ENCODE data around the gene SPCS3. TPM values are rescaled to one million over a fixed set of nuclear protein-coding genes. Genes with fewer than 3 reads are reported as not detected.
A peak's percentile ranks its signal among the peaks of the same experiment; 100 is the strongest.

SPCS3 gene
- total RNA-seq, 1 donor from 2014 or later = 60.2 TPM

- Histone ChIP-seq H3K36me3 (no peaks in the 10 kb centered on the region), H3K9me3 (no peaks in the 10 kb centered on the region), H3K27ac (no peak overlapping the region), H3K4me3 (no peak overlapping the region), H3K4me1 (no peaks in the 10 kb centered on the region), H3K27me3 (no peaks in the 10 kb centered on the region)
- intact Hi-C loops (cut with DNase I) = no loop called here
- DNase-seq (ENCODE audit: extremely low spot score in 2 of 2) = no peak
- TF ChIP-seq CTCF (IDR thresholded peaks at IDR 0.05) (no peak), POLR2AphosphoS5 (IDR thresholded peaks at IDR 0.05; ENCODE audit: insufficient read depth in 1 of 2, low read depth in 1 of 2) (no peak), POLR2A (IDR thresholded peaks at IDR 0.05) (no peak)
These were observed 35.1 kb downstream of the SPCS3 start for GRCh38 chr4:176354884-176355283.

GRCh38 chr4:176357359-176358082 lies 37.8 kb downstream of the SPCS3 start:
- intact Hi-C loops (cut with DNase I) = no loop called here
- no peak for TF ChIP-seq POLR2A (IDR thresholded peaks at IDR 0.05)
- no peak for TF ChIP-seq POLR2AphosphoS5 (IDR thresholded peaks at IDR 0.05; ENCODE audit: insufficient read depth in 1 of 2, low read depth in 1 of 2)
- no peak for TF ChIP-seq CTCF (IDR thresholded peaks at IDR 0.05)

GRCh38 chr4:176358083-176358469 lies 38.3 kb downstream of the SPCS3 start:
- H3K4me1 ChIP-seq = peaks cover 8% of the 10 kb centered on the region
- TF ChIP-seq POLR2AphosphoS5 (IDR thresholded peaks at IDR 0.05; ENCODE audit: insufficient read depth in 1 of 2, low read depth in 1 of 2) (no peak), CTCF (IDR thresholded peaks at IDR 0.05) (no peak), POLR2A (IDR thresholded peaks at IDR 0.05) (no peak)
- H3K27me3 ChIP-seq = no peaks in the 10 kb centered on the region
- DNase-seq (ENCODE audit: extremely low spot score in 2 of 2) = no peak
- H3K27ac ChIP-seq = peak overlapping the region; percentile 54
- no peak overlapping the region for H3K4me3 ChIP-seq
- no peaks in the 10 kb centered on the region for H3K9me3 ChIP-seq
- intact Hi-C loops (cut with DNase I) = no loop called here
- no peaks in the 10 kb centered on the region for H3K36me3 ChIP-seq

More at GRCh38 chr4:176357359-176358082, 37.8 kb downstream of the SPCS3 start:
- Histone ChIP-seq H3K36me3 (no peaks in the 10 kb centered on the region), H3K27me3 (no peaks in the 10 kb centered on the region), H3K4me3 (no peak overlapping the region), H3K4me1 (peaks cover 8% of the 10 kb centered on the region), H3K27ac (peak overlapping the region; percentile 42), H3K9me3 (no peaks in the 10 kb centered on the region)
- DNase-seq (ENCODE audit: extremely low spot score in 2 of 2) = no peak

- no peaks in the 10 kb centered on the region for H3K36me3 ChIP-seq
- intact Hi-C loops (cut with DNase I) = no loop called here
These were observed 39.8 kb downstream of the SPCS3 start for GRCh38 chr4:176359590-176359989.

More at GRCh38 chr4:176359590-176359989, 39.8 kb downstream of the SPCS3 start:
- Histone ChIP-seq H3K4me1 (peaks cover 8% of the 10 kb centered on the region), H3K9me3 (no peaks in the 10 kb centered on the region), H3K27ac (peak overlapping the region; percentile 54), H3K4me3 (no peak overlapping the region), H3K27me3 (no peaks in the 10 kb centered on the region)
- TF ChIP-seq POLR2AphosphoS5 (IDR thresholded peaks at IDR 0.05; ENCODE audit: insufficient read depth in 1 of 2, low read depth in 1 of 2) (no peak), CTCF (IDR thresholded peaks at IDR 0.05) (no peak), POLR2A (IDR thresholded peaks at IDR 0.05) (no peak)
- DNase-seq (ENCODE audit: extremely low spot score in 2 of 2) = no peak

Data from vagina (tissue), 2 donors.